ENCODE results near the gene ITGAL. TPM values are rescaled to one million over a fixed set of nuclear protein-coding genes. Genes with fewer than 3 reads are reported as not detected.

Gene ITGAL
- total RNA-seq, 1 experiment from 2014 or later = 0.50 TPM

DNA sequence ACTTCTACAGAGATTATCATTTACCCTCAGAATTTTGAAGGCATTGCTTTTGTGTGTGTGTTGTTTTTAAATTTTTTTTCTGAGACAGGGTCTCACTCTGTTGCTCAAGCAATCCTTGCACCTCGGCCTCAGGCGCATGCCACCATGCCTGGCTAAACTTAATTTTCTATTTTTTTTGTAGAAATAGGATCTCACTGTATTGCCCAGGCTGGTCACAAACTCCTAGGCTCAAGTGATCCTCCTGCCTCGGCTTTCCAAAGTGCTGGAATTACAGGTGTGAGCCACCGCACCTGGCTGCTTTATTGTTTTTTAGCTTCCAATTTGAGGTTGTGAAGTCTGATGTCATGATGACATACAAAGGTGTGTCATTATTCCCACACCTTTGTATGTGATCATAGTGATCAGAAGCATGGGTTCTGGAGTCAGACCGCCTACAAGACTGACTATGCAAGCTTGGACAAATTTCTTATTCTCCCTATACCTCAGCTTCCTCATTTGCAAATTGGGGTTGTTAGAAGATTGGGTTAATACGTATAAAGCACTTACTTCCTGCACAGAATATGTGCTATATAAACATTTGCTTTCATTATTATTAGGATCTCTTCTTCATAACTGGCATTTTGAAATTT lies 32.7 kb upstream of the ITGAL start:
- Histone ChIP-seq H3K27me3 (ENCODE audit: insufficient read depth, low read depth) (no peaks in the 10 kb centered on the region), H4K20me1 (ENCODE audit: insufficient read depth) (peaks cover 10% of the 10 kb centered on the region), H3K9me3 (ENCODE audit: insufficient read depth, low read depth) (no peaks in the 10 kb centered on the region; the same call in 1 of the 2 replicates), H3K4me2 (no peak overlapping the region), H3K9me2 (ENCODE audit: insufficient read depth) (no peaks in the 10 kb centered on the region), H3K4me3 (no peak overlapping the region), H2AFZ (no peak overlapping the region), H3K36me3 (ENCODE audit: low read depth) (0 out of 2 replicates have a peak, but pooled peaks cover 10% of the 10 kb centered on the region), H3F3A (ENCODE audit: insufficient read depth, low read depth) (peaks cover 31% of the 10 kb centered on the region), H3K4me1 (replicated peaks; ENCODE audit: insufficient read depth) (peaks cover 19% of the 10 kb centered on the region), H3K79me2 (ENCODE audit: low read depth) (peaks cover 17% of the 10 kb centered on the region), H3K27ac (no peak overlapping the region)
- TF ChIP-seq, protein P1, sequence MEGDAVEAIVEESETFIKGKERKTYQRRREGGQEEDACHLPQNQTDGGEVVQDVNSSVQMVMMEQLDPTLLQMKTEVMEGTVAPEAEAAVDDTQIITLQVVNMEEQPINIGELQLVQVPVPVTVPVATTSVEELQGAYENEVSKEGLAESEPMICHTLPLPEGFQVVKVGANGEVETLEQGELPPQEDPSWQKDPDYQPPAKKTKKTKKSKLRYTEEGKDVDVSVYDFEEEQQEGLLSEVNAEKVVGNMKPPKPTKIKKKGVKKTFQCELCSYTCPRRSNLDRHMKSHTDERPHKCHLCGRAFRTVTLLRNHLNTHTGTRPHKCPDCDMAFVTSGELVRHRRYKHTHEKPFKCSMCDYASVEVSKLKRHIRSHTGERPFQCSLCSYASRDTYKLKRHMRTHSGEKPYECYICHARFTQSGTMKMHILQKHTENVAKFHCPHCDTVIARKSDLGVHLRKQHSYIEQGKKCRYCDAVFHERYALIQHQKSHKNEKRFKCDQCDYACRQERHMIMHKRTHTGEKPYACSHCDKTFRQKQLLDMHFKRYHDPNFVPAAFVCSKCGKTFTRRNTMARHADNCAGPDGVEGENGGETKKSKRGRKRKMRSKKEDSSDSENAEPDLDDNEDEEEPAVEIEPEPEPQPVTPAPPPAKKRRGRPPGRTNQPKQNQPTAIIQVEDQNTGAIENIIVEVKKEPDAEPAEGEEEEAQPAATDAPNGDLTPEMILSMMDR (conservative IDR thresholded peaks at IDR 0.05) = no peak
- no peak for TF ChIP-seq EZH2 (IDR thresholded peaks at IDR 0.05; ENCODE audit: low read depth)
- BruUV-seq (replicated peaks) = no TSS peak
- POLR2A ChIA-PET (ENCODE audit: unreplicated experiment) = no interaction called here
- no peak for DNase-seq
- CTCF ChIA-PET = no interaction called here
- intact Hi-C loops (cut with micrococcal nuclease; ENCODE audit: unreplicated experiment) = no loop called here

DNA sequence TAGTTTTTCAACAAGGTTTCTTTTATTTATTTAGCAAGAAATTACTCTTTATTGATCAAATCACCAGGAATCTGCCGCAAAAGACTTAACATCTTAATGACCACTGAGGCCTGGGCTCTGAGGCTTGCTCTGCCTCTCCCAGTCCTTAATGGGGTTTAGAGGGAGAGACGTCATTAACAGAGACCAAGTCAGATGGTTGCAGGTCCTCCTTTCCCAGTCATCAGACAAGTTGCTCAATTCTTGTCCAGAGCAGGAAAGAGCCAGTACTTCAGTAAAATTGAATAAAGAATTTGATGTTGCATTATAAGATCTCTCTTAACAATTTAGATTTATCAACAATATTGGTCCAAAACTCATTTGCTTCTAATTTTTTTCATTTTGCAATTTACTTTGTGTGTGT lies 28.9 kb upstream of the ITGAL start:
- ChIA-PET CTCF (no interaction called here), POLR2A (ENCODE audit: unreplicated experiment) (interaction anchor here (0.5 to 0.7 kb wide), 2 partner anchors 53 to 300 kb away, joined by 3 to 4 read pairs; no protein-coding TSS in a partner anchor)
- BruUV-seq (replicated peaks) = no TSS peak
- Histone ChIP-seq H3K27ac (no peak overlapping the region), H2AFZ (no peak overlapping the region), H3K79me2 (ENCODE audit: low read depth) (peaks cover 24% of the 10 kb centered on the region), H4K20me1 (ENCODE audit: insufficient read depth) (peaks cover 10% of the 10 kb centered on the region), H3F3A (ENCODE audit: insufficient read depth, low read depth) (peaks cover 26% of the 10 kb centered on the region), H3K9me2 (ENCODE audit: insufficient read depth) (no peaks in the 10 kb centered on the region), H3K4me1 (replicated peaks; ENCODE audit: insufficient read depth) (peaks cover 26% of the 10 kb centered on the region), H3K36me3 (ENCODE audit: low read depth) (0 out of 2 replicates have a peak, but pooled peaks cover 10% of the 10 kb centered on the region), H3K4me3 (0 out of 2 replicates have a peak overlapping the region, but pooled peaks have one; percentile 73), H3K9me3 (ENCODE audit: insufficient read depth, low read depth) (no peaks in the 10 kb centered on the region; the same call in 1 of the 2 replicates), H3K27me3 (ENCODE audit: insufficient read depth, low read depth) (no peaks in the 10 kb centered on the region), H3K4me2 (peak overlapping the region; percentile 87)
- TF ChIP-seq EZH2 (IDR thresholded peaks at IDR 0.05; ENCODE audit: low read depth) = no peak
- TF ChIP-seq, protein P1 (conservative IDR thresholded peaks at IDR 0.05) = no peak
- intact Hi-C loops (cut with micrococcal nuclease; ENCODE audit: unreplicated experiment) = no loop called here
- DNase-seq = no peak

DNA sequence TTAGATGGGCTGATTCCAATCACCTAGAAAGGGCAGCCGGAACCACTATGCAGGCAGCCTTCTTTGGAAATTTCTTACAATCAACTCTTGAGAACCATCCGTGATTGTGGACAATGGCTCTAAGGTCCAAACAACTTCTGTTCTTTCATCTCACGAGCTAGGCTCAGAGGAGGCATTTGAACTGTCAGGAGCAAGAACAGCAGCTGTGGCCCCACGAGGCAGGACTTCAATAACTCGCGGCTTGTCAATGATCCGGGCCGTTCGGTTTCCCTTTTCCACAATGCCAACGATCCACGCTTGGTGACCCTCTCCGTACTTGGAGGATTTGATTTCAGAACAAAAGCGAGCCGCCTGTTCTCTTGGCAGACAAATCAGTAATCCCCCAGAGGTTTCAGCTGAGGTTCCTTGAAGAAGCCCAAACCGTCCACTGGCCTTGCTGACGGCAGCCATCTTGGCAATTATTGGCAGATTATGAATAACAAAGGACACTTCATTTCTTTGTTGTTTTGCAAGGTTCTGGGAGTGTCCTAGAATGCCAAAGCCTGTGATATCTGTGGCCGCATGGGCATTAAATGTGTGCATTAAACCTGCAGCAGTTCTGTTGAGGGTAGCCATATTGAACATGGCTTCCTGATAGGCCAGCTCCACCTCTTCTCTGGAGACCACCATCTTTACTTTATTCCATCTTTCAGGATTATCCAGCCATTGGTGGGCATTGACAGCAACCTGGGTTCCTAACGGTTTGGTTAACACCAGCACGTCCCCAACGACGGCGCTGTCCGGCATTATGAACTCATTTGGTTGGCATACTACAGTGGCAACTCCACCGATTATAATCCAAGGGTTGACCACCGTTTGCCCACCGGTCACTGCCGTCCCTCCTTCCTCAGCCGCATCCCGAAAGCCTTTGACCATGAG lies 28.1 kb upstream of the ITGAL start:
- H3K9me3 ChIP-seq (ENCODE audit: insufficient read depth, low read depth) = no peaks in the 10 kb centered on the region; the same call in 1 of the 2 replicates
- 0 out of 2 replicates have a peak, but pooled peaks cover 10% of the 10 kb centered on the region for H3K36me3 ChIP-seq (ENCODE audit: low read depth)
- peaks cover 24% of the 10 kb centered on the region for H3K79me2 ChIP-seq (ENCODE audit: low read depth)
- ChIA-PET POLR2A (ENCODE audit: unreplicated experiment) (interaction anchor here (0.6 to 1.0 kb wide), 3 partner anchors 15 to 392 kb away, joined by 3 to 4 read pairs (median 3); partner anchors contain the start of gene DCTPP1), CTCF (interaction anchor here (1.2 to 1.5 kb wide), 2 partner anchors 15 to 47 kb away, joined by 4 to 5 read pairs; partner anchors contain the start of gene DCTPP1)
- H3F3A ChIP-seq (ENCODE audit: insufficient read depth, low read depth) = peaks cover 26% of the 10 kb centered on the region
- peak overlapping the region; percentile 92 for H2AFZ ChIP-seq
- H3K4me1 ChIP-seq (replicated peaks; ENCODE audit: insufficient read depth) = peaks cover 26% of the 10 kb centered on the region
- H4K20me1 ChIP-seq (ENCODE audit: insufficient read depth) = peaks cover 10% of the 10 kb centered on the region
- TF ChIP-seq EZH2 (IDR thresholded peaks at IDR 0.05; ENCODE audit: low read depth) = no peak
- TF ChIP-seq, protein P1 (conservative IDR thresholded peaks at IDR 0.05) = no peak
- H3K4me2 ChIP-seq = peak overlapping the region; percentile 87
- intact Hi-C loops (cut with micrococcal nuclease; ENCODE audit: unreplicated experiment) = loop anchor here (1.0 kb wide), 2 partner anchors 83 to 190 kb away; no protein-coding TSS in a partner anchor
- no TSS peak for BruUV-seq (replicated peaks)
- H3K4me3 ChIP-seq = peak overlapping the region; percentile 73
- no peak for DNase-seq
- no peaks in the 10 kb centered on the region for H3K27me3 ChIP-seq (ENCODE audit: insufficient read depth, low read depth)
- H3K9me2 ChIP-seq (ENCODE audit: insufficient read depth) = no peaks in the 10 kb centered on the region
- 0 out of 2 replicates have a peak overlapping the region, but pooled peaks have one; percentile 62 for H3K27ac ChIP-seq
